ENCODE results near the gene CDH13.

Gene CDH13

GRCh38 chr16:83592778-83593177 is 966.0 kb downstream of the CDH13 start:
- no peak for TF ChIP-seq CTCF (IDR thresholded peaks at IDR 0.05; ENCODE audit: insufficient read depth, low read length, poor library complexity, severe bottlenecking)
- Histone ChIP-seq H3K27me3 (replicated peaks; ENCODE audit: control insufficient read depth, insufficient read depth, low read length) (no peaks in the 10 kb centered on the region), H3K4me3 (replicated peaks; ENCODE audit: low read depth, low read length) (no peak overlapping the region), H3K36me3 (ENCODE audit: control insufficient read depth, insufficient read depth, low read length) (no peaks in the 10 kb centered on the region)
- DNase-seq (ENCODE audit: extremely low read depth, insufficient read length) = no peak

DNA sequence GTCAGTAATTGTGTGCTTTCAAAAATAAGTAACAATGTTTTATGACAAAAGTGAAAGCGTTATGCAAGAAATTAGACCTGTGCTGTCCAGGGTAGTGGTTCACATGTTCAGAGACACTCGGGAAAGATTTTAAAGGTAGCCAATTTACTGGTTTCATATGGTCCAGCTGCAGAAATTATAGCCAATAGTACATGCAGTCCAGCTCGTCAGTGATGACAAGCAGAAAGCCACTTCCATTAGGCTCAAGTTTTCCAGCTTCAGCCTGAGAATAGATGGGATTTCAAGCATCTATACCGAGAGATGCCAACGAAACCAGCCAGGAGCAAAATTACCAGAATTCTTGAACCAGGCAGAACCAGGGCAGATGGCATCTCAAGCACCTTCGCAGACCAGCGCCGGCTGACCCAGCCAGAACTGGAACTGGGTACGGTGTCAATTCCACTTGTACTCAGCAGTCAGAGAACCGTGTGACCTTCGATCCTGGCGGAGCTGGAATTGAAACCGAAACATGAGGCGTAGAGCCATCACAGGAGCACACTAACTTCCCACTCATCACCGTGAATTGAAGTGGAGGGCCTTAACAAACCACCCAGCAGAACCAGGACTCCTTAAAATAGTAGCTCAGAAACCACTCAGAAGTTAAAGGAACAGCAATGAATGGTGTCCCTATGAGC is 973.2 kb downstream of the CDH13 start:
- H3K4me3 ChIP-seq (replicated peaks; ENCODE audit: low read depth, low read length) = no peak overlapping the region
- H3K27me3 ChIP-seq (replicated peaks; ENCODE audit: control insufficient read depth, insufficient read depth, low read length) = no peaks in the 10 kb centered on the region
- no peak for DNase-seq (ENCODE audit: extremely low read depth, insufficient read length)
- no peak for TF ChIP-seq CTCF (IDR thresholded peaks at IDR 0.05; ENCODE audit: insufficient read depth, low read length, poor library complexity, severe bottlenecking)
- no peaks in the 10 kb centered on the region for H3K36me3 ChIP-seq (ENCODE audit: control insufficient read depth, insufficient read depth, low read length)

DNA sequence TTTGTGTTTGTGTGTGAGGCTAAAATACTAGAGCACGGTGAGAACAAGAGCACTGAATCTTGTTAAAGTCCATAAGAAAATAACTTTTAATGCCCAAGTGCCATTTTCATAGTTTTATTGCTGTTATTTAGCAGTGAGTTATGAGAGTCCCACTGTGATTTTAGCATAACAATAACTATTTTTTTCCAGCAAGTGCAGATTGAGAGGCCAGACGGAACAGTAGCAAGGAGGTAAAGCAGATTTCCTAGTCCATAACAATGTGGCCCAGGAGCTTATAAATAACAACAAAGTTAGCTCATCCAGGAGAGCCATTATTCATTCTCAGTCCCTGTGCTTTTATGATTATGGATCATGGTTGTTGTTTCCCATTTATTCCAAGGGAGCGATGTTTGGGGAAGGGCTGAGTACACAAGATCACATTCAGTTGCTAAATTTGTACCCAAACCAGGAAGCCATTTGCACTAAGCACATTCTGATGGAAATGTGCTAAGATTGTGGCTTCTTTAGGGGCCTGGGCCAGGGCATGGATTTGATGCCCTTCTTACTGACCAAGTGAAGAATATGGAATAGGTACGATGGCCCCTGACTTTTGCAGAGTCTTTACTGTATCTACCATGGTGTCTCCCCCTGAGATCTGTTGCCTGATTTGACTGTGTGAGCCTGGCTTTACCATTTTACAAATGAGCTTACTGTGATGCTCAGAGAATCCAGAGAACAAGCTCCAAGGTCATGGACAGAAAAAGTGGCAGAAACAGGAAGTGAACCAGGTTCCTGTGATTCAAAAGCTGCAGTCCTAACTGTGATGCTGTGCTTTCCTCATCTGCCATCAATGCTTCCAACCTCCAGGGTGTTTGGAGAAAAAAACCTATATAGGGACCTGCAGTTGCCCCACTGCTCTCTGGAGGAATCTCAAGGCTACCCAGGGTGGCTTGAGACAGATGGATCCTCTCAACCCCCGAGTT is 976.3 kb downstream of the CDH13 start:
- TF ChIP-seq CTCF (IDR thresholded peaks at IDR 0.05; ENCODE audit: insufficient read depth, low read length, poor library complexity, severe bottlenecking) = no peak
- no peaks in the 10 kb centered on the region for H3K27me3 ChIP-seq (replicated peaks; ENCODE audit: control insufficient read depth, insufficient read depth, low read length)
- no peak for DNase-seq (ENCODE audit: extremely low read depth, insufficient read length)

DNA sequence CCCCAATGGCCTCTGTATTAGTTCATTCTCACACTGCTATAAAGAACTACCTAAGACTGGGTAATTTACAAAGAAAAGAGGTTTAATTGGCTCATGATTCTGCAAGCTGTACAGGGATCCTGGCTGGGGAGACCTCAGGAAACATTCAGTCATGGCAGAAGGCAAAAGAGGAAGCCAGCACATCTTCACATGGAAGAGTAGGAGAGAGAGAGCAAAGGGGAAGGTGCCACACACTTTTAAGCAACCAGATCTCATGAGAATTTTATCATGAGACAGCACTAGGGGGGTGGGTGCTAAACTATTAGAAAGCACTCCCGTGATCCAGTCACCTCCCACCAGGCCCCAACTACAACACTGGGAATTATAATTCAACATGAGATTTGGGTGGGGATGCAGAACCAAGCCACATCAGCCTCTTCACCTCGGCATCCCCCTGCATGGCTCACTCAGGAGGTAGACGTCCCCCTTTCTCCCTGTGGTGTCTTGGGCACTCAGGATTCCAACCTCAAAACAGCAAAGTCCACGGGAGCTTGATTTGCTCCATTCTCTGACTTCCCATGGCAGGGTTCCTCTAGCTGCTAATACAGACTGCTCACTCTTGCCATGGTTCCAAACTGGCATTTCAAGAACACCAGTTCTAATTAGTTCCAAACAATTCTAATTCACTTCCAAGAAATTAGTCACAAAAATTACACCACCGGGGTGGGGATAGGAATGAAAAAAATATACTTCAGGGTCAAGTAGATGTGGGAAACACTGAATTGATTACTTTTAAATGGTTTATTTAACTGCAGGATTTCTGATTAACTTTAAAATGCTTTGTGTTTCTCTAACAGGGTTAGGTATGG is 977.2 kb downstream of the CDH13 start:
- no peak for DNase-seq (ENCODE audit: extremely low read depth, insufficient read length)
- no peak overlapping the region for H3K4me3 ChIP-seq (replicated peaks; ENCODE audit: low read depth, low read length)
- no peak for TF ChIP-seq CTCF (IDR thresholded peaks at IDR 0.05; ENCODE audit: insufficient read depth, low read length, poor library complexity, severe bottlenecking)
- H3K27me3 ChIP-seq (replicated peaks; ENCODE audit: control insufficient read depth, insufficient read depth, low read length) = no peaks in the 10 kb centered on the region
- H3K36me3 ChIP-seq (ENCODE audit: control insufficient read depth, insufficient read depth, low read length) = no peaks in the 10 kb centered on the region

More for the DNA sequence above, 976.3 kb downstream of the CDH13 start:
- no peaks in the 10 kb centered on the region for H3K36me3 ChIP-seq (ENCODE audit: control insufficient read depth, insufficient read depth, low read length)
- H3K4me3 ChIP-seq (replicated peaks; ENCODE audit: low read depth, low read length) = no peak overlapping the region

- Histone ChIP-seq H3K27me3 (replicated peaks; ENCODE audit: control insufficient read depth, insufficient read depth, low read length) (no peaks in the 10 kb centered on the region), H3K36me3 (ENCODE audit: control insufficient read depth, insufficient read depth, low read length) (no peaks in the 10 kb centered on the region), H3K4me3 (replicated peaks; ENCODE audit: low read depth, low read length) (no peak overlapping the region)
- TF ChIP-seq CTCF (IDR thresholded peaks at IDR 0.05; ENCODE audit: insufficient read depth, low read length, poor library complexity, severe bottlenecking) = no peak
- DNase-seq (ENCODE audit: extremely low read depth, insufficient read length) = no peak
These were observed 979.8 kb downstream of the CDH13 start for GRCh38 chr16:83606486-83607030.
